Fibroblast of skin of right biceps (primary cell): ENCODE data around the gene SNAPC2.
A peak's percentile ranks its signal among the peaks of the same experiment; 100 is the strongest.
"Not testable (repeated sequence)": the region's sequence is repeated elsewhere in the genome, so short reads cannot be mapped to it uniquely, and the experiment has no call there.

Experiments used
- DNase-seq: peaks from one replicate; pipeline ENCODE4 v3.0.0-alpha.2; 2013

The SNAPC2 gene

DNA sequence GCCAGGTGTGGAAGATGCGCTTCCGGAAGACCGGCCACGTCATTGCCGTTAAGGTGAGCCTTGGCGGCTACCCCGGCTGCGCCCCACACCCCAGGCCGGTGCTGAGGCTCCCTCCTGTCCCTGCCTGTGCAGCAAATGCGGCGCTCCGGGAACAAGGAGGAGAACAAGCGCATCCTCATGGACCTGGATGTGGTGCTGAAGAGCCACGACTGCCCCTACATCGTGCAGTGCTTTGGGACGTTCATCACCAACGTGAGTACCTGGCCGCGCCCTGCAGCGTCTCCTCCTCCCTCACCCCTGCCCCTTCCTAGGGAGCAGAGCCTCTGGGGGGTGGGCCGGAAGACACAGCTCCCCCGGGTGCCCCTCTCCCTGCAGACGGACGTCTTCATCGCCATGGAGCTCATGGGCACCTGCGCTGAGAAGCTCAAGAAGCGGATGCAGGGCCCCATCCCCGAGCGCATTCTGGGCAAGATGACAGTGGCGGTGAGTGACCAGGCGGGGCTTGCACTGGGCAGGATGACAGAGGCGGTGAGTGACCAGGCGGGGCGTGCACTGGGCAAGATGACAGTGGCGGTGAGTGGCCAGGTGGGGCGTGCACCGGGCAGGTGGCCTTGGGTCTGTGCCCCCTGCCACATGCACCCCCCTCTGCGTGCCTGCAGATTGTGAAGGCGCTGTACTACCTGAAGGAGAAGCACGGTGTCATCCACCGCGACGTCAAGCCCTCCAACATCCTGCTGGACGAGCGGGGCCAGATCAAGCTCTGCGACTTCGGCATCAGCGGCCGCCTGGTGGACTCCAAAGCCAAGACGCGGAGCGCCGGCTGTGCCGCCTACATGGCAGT lies 9.6 kb upstream of the SNAPC2 start:
- no peak for DNase-seq

DNA sequence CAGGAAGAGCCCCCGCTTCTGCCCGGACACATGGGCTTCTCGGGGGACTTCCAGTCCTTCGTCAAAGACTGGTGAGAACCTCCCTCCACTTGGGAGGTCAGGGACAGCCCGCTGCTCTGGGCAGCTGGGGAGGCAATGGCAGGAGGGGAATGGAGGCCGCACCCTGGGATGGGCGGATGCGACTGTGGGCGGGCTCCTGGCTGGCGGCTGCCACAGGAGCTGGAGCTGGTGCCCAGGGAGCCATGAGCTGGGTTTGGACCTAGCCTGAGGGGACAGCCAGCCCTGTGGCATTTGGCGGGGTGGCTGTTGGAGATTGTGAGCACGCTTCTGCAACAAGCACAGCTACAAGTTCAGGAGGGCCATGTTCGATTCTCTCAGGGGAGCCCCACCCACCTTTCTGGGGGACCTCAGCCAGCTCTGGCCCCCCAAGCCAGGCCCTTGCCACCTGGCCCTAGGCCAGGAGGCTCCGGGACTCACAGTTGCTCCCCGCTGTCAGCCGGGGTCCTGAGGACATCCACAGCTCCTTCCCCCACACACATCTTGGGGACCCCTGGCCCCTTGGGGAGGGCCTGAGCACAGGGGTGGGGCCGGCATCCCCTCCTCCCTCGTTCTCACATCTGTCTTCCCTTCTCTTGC lies 8.5 kb upstream of the SNAPC2 start:
- no peak for DNase-seq

DNA sequence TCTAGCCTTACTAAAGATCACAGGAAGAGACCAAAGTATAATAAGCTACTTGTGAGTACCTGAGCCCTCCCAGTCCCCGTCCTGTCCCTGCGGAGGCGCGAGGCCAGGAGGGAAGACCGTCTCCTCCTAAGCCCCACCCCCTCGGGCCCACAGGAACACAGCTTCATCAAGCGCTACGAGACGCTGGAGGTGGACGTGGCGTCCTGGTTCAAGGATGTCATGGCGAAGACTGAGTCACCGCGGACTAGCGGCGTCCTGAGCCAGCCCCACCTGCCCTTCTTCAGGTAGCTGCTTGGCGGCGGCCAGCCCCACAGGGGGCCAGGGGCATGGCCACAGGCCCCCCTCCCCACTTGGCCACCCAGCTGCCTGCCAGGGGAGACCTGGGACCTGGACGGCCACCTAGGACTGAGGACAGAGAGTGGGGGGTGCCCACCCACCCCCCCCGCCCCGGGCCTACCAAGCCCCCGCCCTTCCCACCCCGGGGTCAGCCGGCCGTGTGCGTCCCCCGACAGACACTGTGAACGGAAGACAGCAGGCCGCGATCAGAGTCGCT lies 7.9 kb upstream of the SNAPC2 start:
- DNase-seq: no peak

DNA sequence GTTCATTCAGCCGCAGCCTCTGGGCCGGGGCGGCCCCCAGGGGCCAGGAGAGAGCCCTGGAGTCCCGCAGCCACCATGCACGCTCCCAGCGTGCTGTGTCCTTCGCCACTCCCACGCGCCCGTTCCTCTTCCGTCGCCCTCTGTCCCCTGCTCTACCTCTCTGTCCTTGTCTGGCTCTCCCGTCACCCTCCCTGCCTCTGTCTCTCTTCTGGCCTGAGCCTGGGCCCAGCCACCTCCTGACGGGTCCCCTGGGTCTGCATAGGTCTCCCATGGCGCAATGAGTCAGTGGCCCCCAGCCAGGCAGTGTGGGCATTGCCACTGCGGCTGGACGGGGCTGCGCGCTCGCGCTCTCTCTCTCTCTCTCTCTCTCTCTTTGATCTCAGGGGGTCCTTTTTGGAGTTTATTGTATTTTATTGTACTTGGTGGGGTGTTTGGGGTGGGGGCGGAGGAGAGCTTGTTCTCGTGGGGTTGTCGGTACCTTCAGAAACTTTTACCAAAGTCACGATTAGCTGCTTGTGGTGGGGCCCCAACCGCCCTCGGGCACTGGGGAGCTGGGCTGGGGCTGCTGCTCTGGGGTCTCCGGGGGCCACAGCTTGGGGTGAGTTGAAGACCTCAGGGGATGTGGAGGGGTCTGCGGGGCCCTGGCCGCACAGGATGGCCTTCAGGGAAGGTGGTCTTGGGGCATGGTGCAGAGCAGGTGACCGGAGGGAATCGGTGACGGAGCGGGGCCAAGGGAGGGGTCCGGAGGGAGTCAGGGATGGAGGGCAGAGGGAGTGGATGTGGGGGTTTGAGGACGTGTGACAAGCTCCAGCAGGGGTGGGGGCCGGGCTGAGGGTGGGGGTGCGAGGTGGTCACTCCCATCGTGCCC lies 7.2 kb upstream of the SNAPC2 start:
- no peak for DNase-seq

DNA sequence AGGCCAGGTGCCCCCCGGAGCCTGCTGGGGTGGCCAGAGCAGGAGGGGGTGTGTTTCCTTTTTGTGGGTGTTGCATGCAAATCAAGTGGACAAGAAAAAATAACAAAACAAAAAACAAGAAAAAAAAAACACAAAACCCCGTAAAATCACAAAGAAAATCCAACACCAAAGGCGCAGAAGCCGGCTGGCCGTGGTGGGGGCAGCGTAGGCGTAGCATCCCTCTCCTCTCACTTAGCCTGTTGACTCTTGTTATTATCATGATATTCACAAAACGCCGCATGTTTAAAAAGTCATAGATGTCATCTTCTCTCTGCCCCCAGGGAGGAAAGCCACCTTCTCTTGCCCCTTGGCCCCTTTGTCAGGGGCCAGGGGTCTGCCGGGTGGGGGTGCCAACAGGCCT lies 6.5 kb upstream of the SNAPC2 start:
- no peak for DNase-seq

- DNase-seq: no peak
Measured at GRCh38 chr19:7914099-7914498, 6.0 kb upstream of the SNAPC2 start.

- DNase-seq: no peak
Measured at GRCh38 chr19:7914598-7915045, 5.5 kb upstream of the SNAPC2 start, which contains the start of gene TGFBR3L. TSS of gene TGFBR3L (plus strand) at chr19:7914830.

DNA sequence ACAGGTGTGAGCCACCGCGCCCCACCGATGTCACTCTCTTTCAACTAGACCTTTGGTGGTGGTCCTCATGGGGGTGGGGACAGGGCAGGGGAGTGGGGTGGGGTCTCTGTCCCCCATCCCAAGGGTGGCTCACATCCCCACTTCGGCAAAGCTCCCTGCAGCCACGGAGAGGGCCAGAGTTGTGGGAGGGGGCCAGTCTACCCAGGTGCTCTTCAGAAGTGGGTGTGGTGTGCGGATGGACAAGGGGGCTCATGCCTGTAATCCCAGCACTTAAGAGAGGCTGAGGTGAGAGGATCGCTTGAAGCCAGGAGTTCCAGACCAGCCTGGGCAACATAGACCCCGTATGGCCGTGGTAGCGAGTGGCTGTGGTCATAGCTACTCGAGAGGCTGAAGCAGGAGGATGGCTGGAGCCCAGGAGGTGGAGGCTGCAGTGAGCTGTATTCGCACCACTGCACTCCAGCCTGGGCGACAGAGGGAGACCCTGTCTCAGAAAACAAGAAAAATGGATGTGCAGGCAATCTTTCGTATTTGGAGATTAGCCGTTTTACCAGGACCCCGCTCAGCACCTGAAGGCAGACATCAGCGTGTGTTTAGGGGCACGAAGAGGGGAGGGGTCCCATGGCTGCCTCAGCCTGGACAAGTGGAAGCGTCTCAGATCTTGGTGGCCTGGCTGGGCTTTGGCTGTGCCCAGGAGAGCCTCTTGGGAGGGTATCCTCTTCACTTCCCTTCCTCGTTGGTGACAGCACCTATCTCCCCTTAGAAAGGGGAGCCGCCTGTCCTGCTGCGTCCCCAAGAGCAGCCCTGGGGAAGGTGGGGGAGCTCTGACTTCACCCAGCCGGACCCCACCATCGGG lies 4.7 kb upstream of the SNAPC2 start:
- DNase-seq: no peak

GRCh38 chr19:7916103-7916954 lies 3.8 kb upstream of the SNAPC2 start:
- no peak for DNase-seq

DNA sequence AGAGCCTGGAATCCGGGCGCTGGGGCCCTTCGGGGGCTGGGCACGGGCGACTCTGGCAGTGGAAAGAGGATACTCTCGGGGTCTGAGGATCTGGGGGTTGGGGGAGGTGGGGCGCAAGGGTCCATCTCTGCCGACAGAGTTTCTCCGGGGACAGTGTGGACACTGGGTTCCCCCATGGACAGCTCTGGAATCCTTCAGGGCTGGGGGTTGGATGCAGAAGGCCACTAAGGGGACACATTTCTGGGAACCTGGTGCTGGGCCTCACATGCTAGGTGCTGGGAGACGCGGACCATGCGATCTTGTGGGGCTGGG lies 3.2 kb upstream of the SNAPC2 start:
- no peak for DNase-seq

GRCh38 chr19:7917267-7918061 lies 2.7 kb upstream of the SNAPC2 start:
- peak; percentile 46 for DNase-seq

DNA sequence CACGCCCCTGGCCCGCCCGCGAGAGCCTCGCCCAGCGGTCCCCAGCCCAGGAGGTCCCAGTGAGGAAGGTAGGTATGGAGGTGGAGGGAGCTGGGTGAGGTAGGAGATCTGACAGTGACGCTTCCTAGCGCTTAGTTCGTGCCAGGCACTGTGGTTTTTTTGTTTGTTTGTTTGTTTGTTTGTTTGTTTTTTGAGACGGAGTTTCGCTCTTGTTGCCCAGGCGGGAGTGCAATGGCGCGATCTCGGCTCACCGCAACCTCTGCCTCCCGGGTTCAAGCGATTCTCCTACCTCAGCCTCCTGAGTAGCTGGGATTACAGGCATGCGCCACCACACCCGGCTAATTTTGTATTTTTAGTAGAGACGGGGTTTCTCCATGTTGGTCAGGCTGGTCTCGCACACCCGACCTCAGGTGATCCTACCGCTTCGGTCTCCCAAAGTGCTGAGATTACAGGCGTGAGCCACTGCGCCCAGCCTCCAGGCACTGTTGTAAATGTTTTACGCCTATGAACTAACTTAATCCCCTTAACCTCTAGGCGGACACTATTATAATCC lies 2.0 kb upstream of the SNAPC2 start:
- DNase-seq: not testable (repeated sequence)

DNA sequence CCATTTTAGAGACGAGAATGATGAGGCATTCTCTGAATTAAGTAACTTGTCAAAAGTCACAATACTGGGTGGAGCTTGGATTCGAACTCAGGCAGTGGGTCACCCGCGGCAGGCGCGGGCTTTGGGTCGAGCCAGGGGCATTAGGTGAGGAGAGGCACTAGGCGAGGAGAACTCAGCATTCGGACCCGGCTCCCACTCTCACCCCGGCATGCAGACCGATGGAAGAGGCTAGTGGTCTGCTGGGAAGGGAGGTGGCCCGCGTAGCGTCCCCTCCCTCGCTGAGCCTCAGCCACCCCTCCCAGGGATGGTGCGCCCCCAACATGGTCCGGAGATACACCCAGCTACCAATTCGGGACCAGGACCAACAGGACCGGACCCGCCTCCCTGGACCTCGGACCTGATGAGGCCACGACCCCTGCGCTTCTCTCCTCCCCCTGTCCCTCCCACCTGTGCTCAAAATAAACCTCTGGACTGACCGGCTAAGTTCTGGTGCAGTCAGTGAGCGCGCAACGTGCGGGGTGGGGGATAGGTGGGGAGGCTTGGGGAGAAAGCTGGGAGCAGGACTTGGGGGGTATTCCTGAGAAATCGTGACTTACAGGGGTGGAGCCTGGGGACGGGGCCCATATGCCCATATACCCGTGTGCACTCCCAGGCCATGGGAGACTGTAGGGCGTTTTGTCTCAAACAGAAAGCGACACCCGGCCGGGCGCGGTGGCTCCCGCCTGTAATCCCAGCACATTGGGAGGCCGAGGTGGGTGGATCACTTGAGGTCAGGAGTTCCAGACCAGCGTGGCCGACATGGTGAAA lies 1.3 kb upstream of the SNAPC2 start:
- no peak for DNase-seq

GRCh38 chr19:7920519-7921301 lies 572 bp downstream of the SNAPC2 start:
- DNase-seq: peak; percentile 94

GRCh38 chr19:7921302-7921966 lies 1.3 kb downstream of the SNAPC2 start:
- no peak for DNase-seq

- DNase-seq: no peak
Measured at GRCh38 chr19:7921967-7922835, 2.1 kb downstream of the SNAPC2 start.

- DNase-seq: no peak
Measured at GRCh38 chr19:7922836-7923195, 2.7 kb downstream of the SNAPC2 start.
